GM12878 (cell line): ENCODE measurements around the gene CLPSL1. TPM values are rescaled to one million over a fixed set of nuclear protein-coding genes. Genes with fewer than 3 reads are reported as not detected.

Source experiments
- ATAC-seq: fragments of 200-7000 bp; cut with Tn5 transposase; 3 replicates; pipeline ENCODE4 v1.9.1; 2020; ENCODE audit warnings: mild to moderate bottlenecking, moderate library complexity
- BruUV-seq: library from RNA; stranded (reverse); fragments of 400-500 nt; replicated peaks from 2 replicates; lab custom pipeline; 2021; lab: Mats Ljungman, UMichigan
- CTCF ChIA-PET: fragments of 300-600 bp; sonication (Branson Sonifier 250); formaldehyde crosslinking; extraction: SDS; loops from one replicate; lab custom pipeline; 2021; ENCODE audit warnings: inconsistent platforms; lab: Yijun Ruan, JAX
- POLR2A ChIA-PET: fragments of 350-600 bp; formaldehyde crosslinking; extraction: SDS; loops from one replicate; lab custom pipeline; 2021; ENCODE audit warnings: inconsistent platforms; lab: Charles Lee
- RAD21 ChIA-PET: fragments of 300-600 bp; sonication (Branson Sonifier 250); formaldehyde crosslinking; loops from one replicate; lab custom pipeline; 2023; ENCODE audit warnings: antibody characterized with exemption; ENCODE audit not compliant: unreplicated experiment; lab: Charles Lee
- SMC1A ChIA-PET: fragments of 300-600 bp; sonication (Branson Sonifier 250); formaldehyde crosslinking; loops from one replicate; lab custom pipeline; 2023; ENCODE audit not compliant: unreplicated experiment, uncharacterized antibody; lab: Charles Lee
- DNase-seq: peaks from one replicate; pipeline ENCODE4 v3.0.0-alpha.2; 2011; ENCODE audit warnings: low read depth, low spot score
- FAIRE-seq: peaks from 3 replicates; lab custom pipeline; 2011; peaks lifted over from hg19 to GRCh38; lab: Jason Lieb, UNC
- H2AFZ ChIP-seq: 2 replicates; pipeline ENCODE4 v1.6.0; 2011; ENCODE audit warnings: low read depth, low read length, control low read depth; ENCODE audit not compliant: control insufficient read depth
- H3K27ac ChIP-seq: 2 replicates; pipeline ENCODE4 v1.5.1; 2011; ENCODE audit warnings: control low read depth; ENCODE audit not compliant: control insufficient read depth, insufficient read depth
- H3K27me3 ChIP-seq, 2 experiments: replicated peaks in 1 of 2; 2 replicates each; pipeline versions ENCODE4 v1.6.0 to v1.6.1; 2011; ENCODE audit warnings: low read length in 1 of 2; ENCODE audit not compliant: control insufficient read depth in 2 of 2, insufficient read depth in 2 of 2
- H3K36me3 ChIP-seq, 2 experiments: 2 replicates each; pipeline ENCODE4 v1.5.1; 2011; ENCODE audit warnings: low read length in 1 of 2; ENCODE audit not compliant: control insufficient read depth in 2 of 2, insufficient read depth in 2 of 2
- H3K4me1 ChIP-seq: 2 replicates; pipeline ENCODE4 v1.6.1; 2011; ENCODE audit warnings: mild to moderate bottlenecking, low read length, moderate library complexity, mixed read lengths; ENCODE audit not compliant: control insufficient read depth, insufficient read depth
- H3K4me2 ChIP-seq: 2 replicates; pipeline ENCODE4 v1.6.0; 2011; ENCODE audit warnings: control low read depth; ENCODE audit not compliant: control insufficient read depth, insufficient read depth
- H3K4me3 ChIP-seq: fragments of 200-600 bp; sonication (generic); 2 replicates; pipeline ENCODE4 v1.5.1; 2016
- H3K79me2 ChIP-seq: 2 replicates; pipeline ENCODE4 v1.6.0; 2011; ENCODE audit warnings: low read length; ENCODE audit not compliant: control insufficient read depth, insufficient read depth
- H3K9ac ChIP-seq: 2 replicates; pipeline ENCODE4 v1.8.0; 2011; ENCODE audit warnings: low read length, control low read depth, mixed read lengths; ENCODE audit not compliant: control insufficient read depth, insufficient read depth
- H3K9me3 ChIP-seq: replicated peaks from 3 replicates; pipeline ENCODE4 v1.5.1; 2011; ENCODE audit warnings: mild to moderate bottlenecking, low read length; ENCODE audit not compliant: control insufficient read depth, insufficient read depth
- H4K20me1 ChIP-seq: 2 replicates; pipeline ENCODE4 v1.6.0; 2011; ENCODE audit not compliant: control insufficient read depth, insufficient read depth
- CHD2 ChIP-seq: IDR thresholded peaks from 2 replicates; pipeline ENCODE4 v1.6.1; 2011; ENCODE audit warnings: low read depth, low read length, improper control_type of control experiment, borderline replicate concordance
- CREB1 ChIP-seq: IDR thresholded peaks from 2 replicates; pipeline ENCODE4 v1.6.1; 2012; ENCODE audit warnings: low read depth, mild to moderate bottlenecking, inconsistent platforms
- EED ChIP-seq: sonication (generic); IDR thresholded peaks from 2 replicates; pipeline ENCODE4 v1.6.1; 2016; ENCODE audit warnings: antibody characterized with exemption, low read depth
- JUNB ChIP-seq: IDR thresholded peaks from 2 replicates; pipeline ENCODE4 v1.6.1; 2016; ENCODE audit warnings: antibody characterized with exemption, mild to moderate bottlenecking
- MTA2 ChIP-seq: fragments of 450-650 bp; IDR thresholded peaks from 2 replicates; pipeline ENCODE4 v1.6.1; 2016; ENCODE audit warnings: low read depth, mild to moderate bottlenecking, moderate library complexity
- MTA3 ChIP-seq: IDR thresholded peaks from 2 replicates; pipeline ENCODE4 v1.6.1; 2012; ENCODE audit warnings: low read length, inconsistent platforms, borderline replicate concordance
- NR2C2 ChIP-seq: IDR thresholded peaks from 2 replicates; pipeline ENCODE4 v1.6.1; 2011; ENCODE audit warnings: borderline replicate concordance, low read depth; ENCODE audit not compliant: control insufficient read depth, insufficient read length
- PAX5 ChIP-seq: IDR thresholded peaks from 2 replicates; pipeline ENCODE4 v1.6.1; 2011; ENCODE audit warnings: low read depth, low read length, borderline replicate concordance
- SPI1 ChIP-seq: IDR thresholded peaks from 2 replicates; pipeline ENCODE4 v1.6.1; 2011; ENCODE audit warnings: low read depth, mild to moderate bottlenecking, low read length, moderate library complexity, borderline replicate concordance; ENCODE audit not compliant: insufficient read depth
- STAT3 ChIP-seq: IDR thresholded peaks from 2 replicates; pipeline ENCODE4 v1.6.1; 2011; ENCODE audit warnings: low read depth, low read length, improper control_type of control experiment
- SUPT20H ChIP-seq: IDR thresholded peaks from 2 replicates; pipeline ENCODE4 v1.6.1; 2011; ENCODE audit warnings: low read depth, mild to moderate bottlenecking, low read length, moderate library complexity, borderline replicate concordance; ENCODE audit not compliant: control insufficient read depth
- YY1 ChIP-seq: IDR thresholded peaks from 2 replicates; pipeline ENCODE4 v1.6.1; 2011; ENCODE audit warnings: low read depth, mild to moderate bottlenecking, low read length
- WGBS: methylation state at CpG from one replicate; pipeline ENCODE4 v1.1.6; 2016; ENCODE audit warnings: low lambda C conversion rate; ENCODE audit not compliant: insufficient replicate concordance, insufficient coverage; ENCODE audit errors: missing lambda C conversion rate; 5-methylcytosine and 5-hydroxymethylcytosine counted together
- in situ Hi-C: fragments of 300-500 bp; cut with MboI; formaldehyde crosslinking; loops from 9 replicates; pipeline ENCODE4 v1.14.3; 2018; ENCODE audit warnings: mixed read lengths
- intact Hi-C: fragments of 100-400 bp; cut with micrococcal nuclease; formaldehyde crosslinking; loops from one replicate; pipeline ENCODE4 v1.14.2; 2022; ENCODE audit not compliant: unreplicated experiment
- polyA plus RNA-seq, 11 experiments: library from polyadenylated mRNA; depleted of rRNA in 4 of 11; unstranded in 6 of 11; stranded (reverse) in 5 of 11; fragments of >200 nt; fragmentation: Nextera tagmentation in 4 of 11; fragmentation: Illumina TruSeq in 1 of 11; extraction: Ambion mirVana in 4 of 11; extraction: Trizol in 1 of 11; gene quantifications; 1 replicate in 1 of 11; 2 replicates in 10 of 11; pipeline versions ENCODE4 v1.2.1 to v1.2.3, GENCODE V29; 2011 to 2016; ENCODE audit warnings: inconsistent platforms in 2 of 11, missing spikeins in 2 of 11, low read depth in 1 of 11
- total RNA-seq, 4 experiments: library from RNA; depleted of rRNA in 3 of 4; stranded (reverse); fragments of >200 nt in 3 of 4; fragmentation: Illumina TruSeq in 1 of 4; extraction: Trizol in 1 of 4; gene quantifications; 2 replicates each; pipeline versions ENCODE4 v1.2.1 to v1.2.3, GENCODE V29; 2013 to 2021
- TF ChIP-seq, protein P1 (sequence below): fragments of 450-650 bp; IDR thresholded peaks from 2 replicates; pipeline ENCODE4 v1.6.1; 2017; ENCODE audit warnings: mild to moderate bottlenecking
- TF ChIP-seq, protein P2 (sequence below): fragments of 450-650 bp; conservative IDR thresholded peaks from 2 replicates; pipeline ENCODE4 v1.6.1; 2017; ENCODE audit warnings: mild to moderate bottlenecking, moderate library complexity
- TF ChIP-seq, protein P3 (sequence below): IDR thresholded peaks from 2 replicates; pipeline ENCODE4 v1.6.1; 2011; ENCODE audit warnings: low read depth, mild to moderate bottlenecking, low read length, moderate library complexity, borderline replicate concordance; ENCODE audit errors: extremely low read depth
- TF ChIP-seq, protein P4 (sequence below): fragments of 450-650 bp; formaldehyde crosslinking; IDR thresholded peaks from 2 replicates; pipeline ENCODE4 v1.4.0; 2022; ENCODE audit warnings: mild to moderate bottlenecking, moderate library complexity

CLPSL1 gene
- total and polyA plus RNA-seq, 10 of the 15 experiments (the other 5 are each of a cell fraction or from before 2014, with no cell fraction given) = not detected

DNA sequence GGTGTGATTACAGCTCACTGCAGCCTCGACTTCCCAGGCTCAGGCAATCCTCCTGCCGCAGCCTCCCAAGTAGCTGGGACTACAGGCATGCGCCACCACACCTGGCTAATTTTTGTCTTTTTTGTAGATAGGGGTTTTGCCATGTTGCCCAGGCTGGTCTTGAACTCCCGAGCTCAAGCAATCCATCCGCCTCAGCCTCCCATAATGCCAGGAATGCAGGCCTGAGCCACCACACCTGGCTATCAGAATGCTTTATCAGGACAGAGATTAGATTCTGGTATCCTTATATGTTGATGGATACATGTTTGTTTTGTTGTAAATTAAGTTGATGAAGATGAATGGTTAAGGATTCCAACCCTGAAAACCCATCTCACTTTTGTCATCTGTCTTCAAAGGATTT lies 48.5 kb downstream of the CLPSL1 start:
- POLR2A ChIA-PET = no interaction called here
- no peaks in the 10 kb centered on the region for H3K79me2 ChIP-seq
- no peak overlapping the region for H3K4me3 ChIP-seq
- SMC1A ChIA-PET = no interaction called here
- BruUV-seq = no TSS peak
- H3K27me3 ChIP-seq = no peaks in the 10 kb centered on the region
- no peaks in the 10 kb centered on the region for H3K4me1 ChIP-seq
- ATAC-seq (no peak), DNase-seq (no peak), FAIRE-seq (no peak)
- in situ Hi-C loops (no loop called here), intact Hi-C loops (no loop called here)
- no peak overlapping the region for H3K9ac ChIP-seq
- H2AFZ ChIP-seq = no peak overlapping the region
- no peak overlapping the region for H3K27ac ChIP-seq
- H3K9me3 ChIP-seq = no peaks in the 10 kb centered on the region
- CTCF ChIA-PET = interaction anchor here (0.6 kb wide), 1 partner anchor 365 kb away, joined by 3 read pairs; no protein-coding TSS in a partner anchor
- 85% methylated on average over 5 of the region's 5 CpGs for WGBS
- H4K20me1 ChIP-seq = no peaks in the 10 kb centered on the region
- TF ChIP-seq MTA2 = no peak
- TF ChIP-seq, protein P1, sequence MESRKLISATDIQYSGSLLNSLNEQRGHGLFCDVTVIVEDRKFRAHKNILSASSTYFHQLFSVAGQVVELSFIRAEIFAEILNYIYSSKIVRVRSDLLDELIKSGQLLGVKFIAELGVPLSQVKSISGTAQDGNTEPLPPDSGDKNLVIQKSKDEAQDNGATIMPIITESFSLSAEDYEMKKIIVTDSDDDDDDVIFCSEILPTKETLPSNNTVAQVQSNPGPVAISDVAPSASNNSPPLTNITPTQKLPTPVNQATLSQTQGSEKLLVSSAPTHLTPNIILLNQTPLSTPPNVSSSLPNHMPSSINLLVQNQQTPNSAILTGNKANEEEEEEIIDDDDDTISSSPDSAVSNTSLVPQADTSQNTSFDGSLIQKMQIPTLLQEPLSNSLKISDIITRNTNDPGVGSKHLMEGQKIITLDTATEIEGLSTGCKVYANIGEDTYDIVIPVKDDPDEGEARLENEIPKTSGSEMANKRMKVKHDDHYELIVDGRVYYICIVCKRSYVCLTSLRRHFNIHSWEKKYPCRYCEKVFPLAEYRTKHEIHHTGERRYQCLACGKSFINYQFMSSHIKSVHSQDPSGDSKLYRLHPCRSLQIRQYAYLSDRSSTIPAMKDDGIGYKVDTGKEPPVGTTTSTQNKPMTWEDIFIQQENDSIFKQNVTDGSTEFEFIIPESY = no peak
- TF ChIP-seq, protein P2, sequence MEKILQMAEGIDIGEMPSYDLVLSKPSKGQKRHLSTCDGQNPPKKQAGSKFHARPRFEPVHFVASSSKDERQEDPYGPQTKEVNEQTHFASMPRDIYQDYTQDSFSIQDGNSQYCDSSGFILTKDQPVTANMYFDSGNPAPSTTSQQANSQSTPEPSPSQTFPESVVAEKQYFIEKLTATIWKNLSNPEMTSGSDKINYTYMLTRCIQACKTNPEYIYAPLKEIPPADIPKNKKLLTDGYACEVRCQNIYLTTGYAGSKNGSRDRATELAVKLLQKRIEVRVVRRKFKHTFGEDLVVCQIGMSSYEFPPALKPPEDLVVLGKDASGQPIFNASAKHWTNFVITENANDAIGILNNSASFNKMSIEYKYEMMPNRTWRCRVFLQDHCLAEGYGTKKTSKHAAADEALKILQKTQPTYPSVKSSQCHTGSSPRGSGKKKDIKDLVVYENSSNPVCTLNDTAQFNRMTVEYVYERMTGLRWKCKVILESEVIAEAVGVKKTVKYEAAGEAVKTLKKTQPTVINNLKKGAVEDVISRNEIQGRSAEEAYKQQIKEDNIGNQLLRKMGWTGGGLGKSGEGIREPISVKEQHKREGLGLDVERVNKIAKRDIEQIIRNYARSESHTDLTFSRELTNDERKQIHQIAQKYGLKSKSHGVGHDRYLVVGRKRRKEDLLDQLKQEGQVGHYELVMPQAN = no peak
- no peak for TF ChIP-seq NR2C2
- TF ChIP-seq PAX5 = no peak
- TF ChIP-seq CHD2 = no peak
- no peak for TF ChIP-seq STAT3
- no peak for TF ChIP-seq JUNB
- TF ChIP-seq, protein P3, sequence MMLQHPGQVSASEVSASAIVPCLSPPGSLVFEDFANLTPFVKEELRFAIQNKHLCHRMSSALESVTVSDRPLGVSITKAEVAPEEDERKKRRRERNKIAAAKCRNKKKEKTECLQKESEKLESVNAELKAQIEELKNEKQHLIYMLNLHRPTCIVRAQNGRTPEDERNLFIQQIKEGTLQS = no peak
- TF ChIP-seq EED = no peak
- TF ChIP-seq, protein P4, sequence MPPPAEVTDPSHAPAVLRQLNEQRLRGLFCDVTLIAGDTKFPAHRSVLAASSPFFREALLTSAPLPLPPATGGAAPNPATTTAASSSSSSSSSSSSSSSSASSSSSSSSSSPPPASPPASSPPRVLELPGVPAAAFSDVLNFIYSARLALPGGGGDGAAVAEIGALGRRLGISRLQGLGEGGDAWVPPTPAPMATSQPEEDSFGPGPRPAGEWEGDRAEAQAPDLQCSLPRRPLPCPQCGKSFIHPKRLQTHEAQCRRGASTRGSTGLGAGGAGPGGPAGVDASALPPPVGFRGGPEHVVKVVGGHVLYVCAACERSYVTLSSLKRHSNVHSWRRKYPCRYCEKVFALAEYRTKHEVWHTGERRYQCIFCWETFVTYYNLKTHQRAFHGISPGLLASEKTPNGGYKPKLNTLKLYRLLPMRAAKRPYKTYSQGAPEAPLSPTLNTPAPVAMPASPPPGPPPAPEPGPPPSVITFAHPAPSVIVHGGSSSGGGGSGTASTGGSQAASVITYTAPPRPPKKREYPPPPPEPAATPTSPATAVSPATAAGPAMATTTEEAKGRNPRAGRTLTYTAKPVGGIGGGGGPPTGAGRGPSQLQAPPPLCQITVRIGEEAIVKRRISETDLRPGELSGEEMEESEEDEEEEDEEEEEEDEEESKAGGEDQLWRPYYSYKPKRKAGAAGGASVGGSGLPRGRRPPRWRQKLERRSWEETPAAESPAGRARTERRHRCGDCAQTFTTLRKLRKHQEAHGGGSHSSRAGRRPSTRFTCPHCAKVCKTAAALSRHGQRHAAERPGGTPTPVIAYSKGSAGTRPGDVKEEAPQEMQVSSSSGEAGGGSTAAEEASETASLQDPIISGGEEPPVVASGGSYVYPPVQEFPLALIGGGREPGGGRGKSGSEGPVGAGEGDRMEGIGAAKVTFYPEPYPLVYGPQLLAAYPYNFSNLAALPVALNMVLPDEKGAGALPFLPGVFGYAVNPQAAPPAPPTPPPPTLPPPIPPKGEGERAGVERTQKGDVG (CRISPR knock-in tag) = no peak
- no peak for TF ChIP-seq CREB1
- TF ChIP-seq SPI1 = no peak
- no peak for TF ChIP-seq MTA3
- TF ChIP-seq YY1 = no peak
- TF ChIP-seq SUPT20H = no peak
- peaks cover 2 to 8% of the 10 kb centered on the region in 2 experiments; a peak in 3 of 4 replicates for H3K36me3 ChIP-seq
- H3K4me2 ChIP-seq = no peak overlapping the region
- RAD21 ChIA-PET = no interaction called here
